Measurements from ENCODE around the gene SLC2A3.
"Not testable (repeated sequence)": the region's sequence is repeated elsewhere in the genome, so short reads cannot be mapped to it uniquely, and the experiment has no call there.

The SLC2A3 gene

DNA sequence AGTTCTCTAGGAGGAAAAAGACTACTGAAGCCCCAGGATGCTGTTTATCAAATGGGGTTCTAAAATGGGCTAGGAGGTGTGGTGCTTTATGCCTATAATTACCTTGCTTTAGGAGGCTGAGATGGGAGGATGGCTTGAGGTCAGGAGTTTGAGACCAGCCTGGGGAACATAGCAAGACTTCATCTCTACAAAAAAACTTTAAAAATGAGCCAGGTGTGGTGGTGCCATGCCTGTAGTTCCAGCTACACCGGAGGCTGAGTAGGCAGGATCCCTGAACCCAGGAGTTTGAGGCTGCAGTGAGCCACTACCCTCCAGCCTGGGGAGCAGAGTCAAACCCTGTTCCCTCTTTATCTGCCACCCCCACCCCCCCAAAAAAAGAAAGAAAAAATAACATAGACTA lies 23.3 kb upstream of the SLC2A3 start:
- peak overlapping the region; percentile 76 for H3K4me3 ChIP-seq
- H3K27ac ChIP-seq = peak overlapping the region; percentile 88; the same call in 1 of the 2 replicates
- no peaks in the 10 kb centered on the region for H3K9me3 ChIP-seq (ENCODE audit: low read depth, low read length)
- H3K36me3 ChIP-seq (ENCODE audit: insufficient read depth, low read length) = no peaks in the 10 kb centered on the region
- no peak for TF ChIP-seq EZH2 (IDR thresholded peaks at IDR 0.05)
- no peak for TF ChIP-seq FOXP2 (optimal IDR thresholded peaks at IDR 0.05; ENCODE audit: control extremely low read depth, extremely low read length, insufficient read depth)
- TF ChIP-seq POLR2AphosphoS5 (IDR thresholded peaks at IDR 0.05; ENCODE audit: borderline replicate concordance, low read depth, low read length) = no peak
- H3K9ac ChIP-seq (ENCODE audit: insufficient read length) = no peak overlapping the region
- no peak for DNase-seq (ENCODE audit: low read depth, low spot score)

DNA sequence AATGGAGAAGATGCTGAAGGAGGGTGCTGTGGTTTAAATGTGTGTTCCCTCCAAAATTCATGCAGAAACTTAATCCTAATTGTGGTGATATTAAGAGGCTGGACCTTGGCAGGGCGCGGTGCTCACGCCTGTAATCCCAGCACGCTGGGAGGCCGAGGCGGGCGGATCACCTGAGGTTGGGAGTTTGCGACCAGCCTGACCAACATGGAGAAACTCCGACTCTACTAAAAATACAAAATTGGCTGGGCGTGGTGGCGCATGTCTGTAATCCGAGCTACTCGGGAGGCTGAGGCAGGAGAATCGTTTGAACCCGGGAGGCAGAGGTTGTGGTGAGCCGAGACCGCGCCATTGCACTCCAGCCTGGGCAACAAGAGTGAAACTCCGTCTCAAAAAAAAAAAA lies 18.9 kb upstream of the SLC2A3 start:
- not testable (repeated sequence) for H3K9ac ChIP-seq (ENCODE audit: insufficient read length); DNase-seq (ENCODE audit: low read depth, low spot score); H3K4me3 ChIP-seq; H3K9me3 ChIP-seq (ENCODE audit: low read depth, low read length); H3K36me3 ChIP-seq (ENCODE audit: insufficient read depth, low read length); H3K27ac ChIP-seq

DNA sequence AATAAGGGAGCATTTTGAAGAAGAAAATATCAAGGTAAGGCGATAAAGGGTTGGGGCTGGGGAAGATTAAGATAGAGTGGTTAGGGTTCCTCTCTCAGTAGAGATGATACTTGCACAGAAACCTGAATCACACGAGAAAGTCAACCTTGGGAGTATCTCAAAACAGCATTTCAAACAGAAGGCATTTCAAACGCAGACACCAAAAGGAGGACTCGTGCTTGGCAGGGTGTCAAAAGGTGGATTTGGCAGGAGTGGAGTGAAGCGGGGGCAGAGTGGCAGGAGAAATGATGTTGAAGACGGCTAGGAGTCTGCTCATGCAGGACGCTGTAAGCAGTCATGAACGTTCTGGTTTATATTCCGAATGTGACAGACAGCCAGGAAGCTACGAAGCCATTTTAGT lies 18.4 kb upstream of the SLC2A3 start:
- H3K9ac ChIP-seq (ENCODE audit: insufficient read length); DNase-seq (ENCODE audit: low read depth, low spot score); H3K9me3 ChIP-seq (ENCODE audit: low read depth, low read length); H3K36me3 ChIP-seq (ENCODE audit: insufficient read depth, low read length); H3K4me3 ChIP-seq; H3K27ac ChIP-seq: not testable (repeated sequence)

DNA sequence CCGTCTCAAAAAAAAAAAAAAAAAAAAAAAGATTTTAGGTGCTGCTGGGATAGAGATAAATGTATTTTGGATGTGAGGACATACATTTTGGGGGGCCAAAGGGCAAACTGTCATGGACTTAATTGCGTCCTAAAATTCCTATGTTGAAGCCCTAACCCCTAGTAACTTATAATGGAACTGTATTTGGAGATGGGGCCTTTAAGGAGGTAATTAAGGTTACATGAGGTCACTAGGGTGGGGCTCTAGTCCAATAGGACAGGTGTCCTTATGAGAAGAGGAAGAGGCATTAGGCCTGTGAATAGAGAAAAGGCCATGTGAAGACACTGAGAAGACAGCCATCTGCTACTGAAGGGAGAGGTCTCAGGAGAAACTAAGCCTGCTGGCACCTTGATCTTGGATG lies 17.9 kb upstream of the SLC2A3 start:
- not testable (repeated sequence) for DNase-seq (ENCODE audit: low read depth, low spot score); H3K9me3 ChIP-seq (ENCODE audit: low read depth, low read length); H3K9ac ChIP-seq (ENCODE audit: insufficient read length); H3K27ac ChIP-seq; H3K36me3 ChIP-seq (ENCODE audit: insufficient read depth, low read length); H3K4me3 ChIP-seq

DNA sequence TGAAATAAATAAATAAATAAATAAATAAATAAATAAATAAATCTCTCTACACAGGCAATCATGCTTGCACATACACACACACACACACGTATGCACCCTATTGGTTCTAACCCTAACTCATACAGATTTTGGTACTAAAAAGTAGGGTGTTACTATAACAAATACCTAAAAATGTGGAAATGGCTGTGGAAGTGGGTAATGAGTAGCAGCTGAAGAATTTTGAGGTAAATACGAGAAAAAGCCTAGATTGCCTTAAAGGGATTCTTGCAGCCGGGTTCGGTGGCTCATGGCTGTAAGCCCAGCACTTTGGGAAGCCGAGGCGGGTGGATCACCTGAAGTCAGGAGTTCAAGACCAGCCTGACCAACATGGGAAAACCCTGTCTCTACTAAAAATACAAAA lies 15.7 kb upstream of the SLC2A3 start:
- H3K27ac ChIP-seq = no peak overlapping the region
- TF ChIP-seq POLR2AphosphoS5 (IDR thresholded peaks at IDR 0.05; ENCODE audit: borderline replicate concordance, low read depth, low read length) (no peak), FOXP2 (optimal IDR thresholded peaks at IDR 0.05; ENCODE audit: control extremely low read depth, extremely low read length, insufficient read depth) (no peak), EZH2 (IDR thresholded peaks at IDR 0.05) (no peak)
- DNase-seq (ENCODE audit: low read depth, low spot score) = no peak
- no peaks in the 10 kb centered on the region for H3K36me3 ChIP-seq (ENCODE audit: insufficient read depth, low read length)
- H3K9ac ChIP-seq (ENCODE audit: insufficient read length) = no peak overlapping the region
- H3K9me3 ChIP-seq (ENCODE audit: low read depth, low read length) = no peaks in the 10 kb centered on the region
- no peak overlapping the region for H3K4me3 ChIP-seq

DNA sequence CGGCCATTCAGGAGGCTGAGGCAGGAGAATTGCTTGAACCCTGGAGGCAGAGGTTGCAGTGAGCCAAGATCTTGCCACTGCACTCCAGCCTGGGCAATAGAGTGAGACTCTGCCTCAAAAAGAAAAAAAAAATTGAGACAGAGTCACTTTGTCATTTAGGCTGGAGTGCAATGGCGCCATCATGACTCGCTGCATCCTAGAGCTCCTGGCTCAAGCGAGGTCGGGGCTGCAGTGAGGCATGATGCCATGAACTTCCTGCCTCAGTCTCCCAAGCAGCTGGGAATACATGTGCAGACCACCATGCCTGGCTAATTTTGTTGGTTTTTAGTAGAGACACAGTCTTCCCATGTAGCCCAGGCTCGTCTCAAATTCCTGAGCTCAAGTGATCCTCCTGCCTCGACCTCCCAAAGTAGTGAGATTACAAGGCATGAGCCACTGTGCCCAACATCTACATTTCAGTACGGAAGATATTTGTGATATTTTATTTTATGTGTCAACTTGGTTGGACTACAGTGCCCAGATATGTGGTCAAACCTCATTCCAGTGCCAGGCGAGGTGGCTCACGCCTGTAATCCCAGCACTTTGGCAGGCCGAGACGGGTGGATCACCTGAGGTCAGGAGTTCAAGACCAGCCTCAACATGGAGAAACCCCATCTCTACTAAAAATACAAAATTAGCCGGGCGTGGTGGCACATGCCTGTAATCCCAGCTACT lies 14.4 kb upstream of the SLC2A3 start:
- not testable (repeated sequence) for H3K4me3 ChIP-seq; H3K9me3 ChIP-seq (ENCODE audit: low read depth, low read length); H3K27ac ChIP-seq; DNase-seq (ENCODE audit: low read depth, low spot score); H3K9ac ChIP-seq (ENCODE audit: insufficient read length); H3K36me3 ChIP-seq (ENCODE audit: insufficient read depth, low read length)

DNA sequence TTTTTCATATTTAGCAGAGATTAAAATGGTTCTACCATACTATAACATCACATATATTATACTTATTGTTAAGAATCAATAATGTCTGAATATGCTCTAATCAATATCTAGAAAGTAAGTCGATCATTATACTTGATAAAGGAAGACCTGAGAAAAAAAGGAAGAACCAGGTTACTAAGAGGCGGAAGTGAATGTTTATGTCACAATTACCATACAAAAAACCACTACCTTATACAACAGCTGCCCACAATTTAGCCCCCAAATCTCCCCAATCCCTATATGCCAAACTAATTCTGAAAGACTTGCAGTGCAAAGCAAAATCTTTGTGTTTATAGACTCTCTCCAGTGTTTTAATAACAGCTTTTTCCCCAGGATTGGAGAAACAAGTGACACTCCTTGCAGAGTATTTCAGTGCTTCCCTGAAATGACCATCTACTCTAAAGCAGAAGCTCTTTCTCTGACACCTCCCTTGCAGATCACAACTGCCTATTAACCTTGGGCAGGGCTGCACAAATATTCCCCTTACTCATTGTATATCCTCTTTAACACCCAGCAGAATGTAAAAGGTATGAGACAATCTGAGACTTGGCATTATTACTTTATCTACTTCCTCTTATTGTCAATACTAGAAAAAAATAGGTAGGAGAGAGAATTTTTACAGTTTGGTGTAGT lies 12.7 kb upstream of the SLC2A3 start:
- H3K27ac ChIP-seq = no peak overlapping the region
- H3K9me3 ChIP-seq (ENCODE audit: low read depth, low read length) = no peaks in the 10 kb centered on the region
- no peak overlapping the region for H3K9ac ChIP-seq (ENCODE audit: insufficient read length)
- no peaks in the 10 kb centered on the region for H3K36me3 ChIP-seq (ENCODE audit: insufficient read depth, low read length)
- DNase-seq (ENCODE audit: low read depth, low spot score) = no peak
- TF ChIP-seq POLR2AphosphoS5 (IDR thresholded peaks at IDR 0.05; ENCODE audit: borderline replicate concordance, low read depth, low read length) = no peak
- TF ChIP-seq FOXP2 (optimal IDR thresholded peaks at IDR 0.05; ENCODE audit: control extremely low read depth, extremely low read length, insufficient read depth) = no peak
- no peak for TF ChIP-seq EZH2 (IDR thresholded peaks at IDR 0.05)
- H3K4me3 ChIP-seq = no peak overlapping the region

DNA sequence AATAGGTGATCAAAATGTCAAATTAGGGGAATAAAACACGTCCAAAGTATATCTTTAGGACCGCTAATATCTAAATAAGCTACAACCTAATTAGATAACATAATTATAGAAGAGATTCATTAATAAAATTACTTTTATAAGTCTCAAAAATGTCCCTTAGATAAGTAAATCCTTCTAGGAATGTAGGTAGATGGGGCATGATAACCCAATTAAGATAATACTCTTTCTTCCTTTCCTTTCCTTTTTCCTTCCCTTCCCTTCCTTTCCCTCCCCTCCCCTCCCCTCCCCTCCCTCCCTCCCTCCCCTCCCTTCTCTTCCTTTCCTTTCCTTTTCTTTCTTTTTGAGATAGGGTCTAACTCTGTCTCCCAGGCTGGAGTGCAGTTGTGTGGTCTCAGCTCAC lies 11.0 kb upstream of the SLC2A3 start:
- Histone ChIP-seq H3K9ac (ENCODE audit: insufficient read length) (no peak overlapping the region), H3K9me3 (ENCODE audit: low read depth, low read length) (no peaks in the 10 kb centered on the region), H3K36me3 (ENCODE audit: insufficient read depth, low read length) (no peaks in the 10 kb centered on the region), H3K4me3 (no peak overlapping the region), H3K27ac (no peak overlapping the region)
- no peak for DNase-seq (ENCODE audit: low read depth, low spot score)
- TF ChIP-seq POLR2AphosphoS5 (IDR thresholded peaks at IDR 0.05; ENCODE audit: borderline replicate concordance, low read depth, low read length) (no peak), EZH2 (IDR thresholded peaks at IDR 0.05) (no peak), FOXP2 (optimal IDR thresholded peaks at IDR 0.05; ENCODE audit: control extremely low read depth, extremely low read length, insufficient read depth) (no peak)

DNA sequence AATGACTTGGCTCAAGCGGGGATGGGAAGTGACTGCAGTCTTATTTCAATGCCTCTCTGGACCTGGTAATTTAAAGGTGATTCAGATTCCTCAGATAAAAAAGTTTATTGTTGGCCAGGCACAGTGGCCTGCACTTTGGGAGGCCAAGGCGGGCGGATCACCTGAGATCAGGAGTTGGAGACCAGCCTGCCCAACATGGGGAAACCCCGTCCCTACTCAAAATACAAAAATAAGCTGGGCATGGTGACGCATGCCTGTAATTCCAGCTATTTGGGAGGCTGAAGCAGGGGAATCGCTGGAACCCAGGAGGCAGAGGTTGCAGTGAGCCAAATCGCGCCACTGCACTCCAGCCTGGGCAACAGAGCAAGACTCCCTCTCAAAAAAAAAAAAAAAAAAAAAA lies 8.8 kb upstream of the SLC2A3 start:
- H3K27ac ChIP-seq; H3K36me3 ChIP-seq (ENCODE audit: insufficient read depth, low read length); H3K9ac ChIP-seq (ENCODE audit: insufficient read length); H3K4me3 ChIP-seq; DNase-seq (ENCODE audit: low read depth, low spot score); H3K9me3 ChIP-seq (ENCODE audit: low read depth, low read length): not testable (repeated sequence)
